Measurements from ENCODE around the gene MYO18A.

- TF ChIP-seq CTCF (IDR thresholded peaks at IDR 0.05; ENCODE audit: low read depth, low read length) (no peak), EZH2phosphoT487 (IDR thresholded peaks at IDR 0.05; ENCODE audit: low read depth) (no peak)
These were observed 79.9 kb downstream of the MYO18A start for GRCh38 chr17:29100296-29100695.
